SK-N-SH treated with all-trans-retinoic acid at 6 μM for 48 hours (cell line): ENCODE measurements around the gene KCND2.

Source experiments
- ATAC-seq: fragments of 200-7000 bp; cut with Tn5 transposase; 3 replicates; pipeline ENCODE4 v1.9.1; 2020; ENCODE audit warnings: mild to moderate bottlenecking, moderate library complexity
- ARNTL ChIP-seq: fragments of 450-650 bp; formaldehyde crosslinking; IDR thresholded peaks from 2 replicates; pipeline ENCODE4 v1.5.0; 2020; ENCODE audit warnings: low read depth, mild to moderate bottlenecking, moderate library complexity, borderline replicate concordance
- BACH2 ChIP-seq: fragments of 250-450 bp; sonication (Bioruptor Pico); IDR thresholded peaks from 2 replicates; pipeline ENCODE4 v1.9.0; 2021; ENCODE audit warnings: mild to moderate bottlenecking, borderline replicate concordance
- CREB5 ChIP-seq: fragments of 250-450 bp; sonication (Bioruptor Pico); IDR thresholded peaks from 2 replicates; pipeline ENCODE4 v1.5.1; 2020; ENCODE audit warnings: low read depth, mild to moderate bottlenecking, moderate library complexity
- CSDC2 ChIP-seq: fragments of 250-450 bp; sonication (Bioruptor Pico); IDR thresholded peaks from 2 replicates; pipeline ENCODE4 v1.5.0; 2020; ENCODE audit warnings: mild to moderate bottlenecking, moderate library complexity
- ESRRG ChIP-seq: fragments of 250-450 bp; sonication (Bioruptor Pico); IDR thresholded peaks from 2 replicates; pipeline ENCODE4 v1.6.1; 2021; ENCODE audit warnings: mild to moderate bottlenecking
- GLIS3 ChIP-seq: fragments of 250-450 bp; sonication (Bioruptor Pico); IDR thresholded peaks from 2 replicates; pipeline ENCODE4 v1.5.0; 2020; ENCODE audit warnings: mild to moderate bottlenecking, moderate library complexity
- ISL1 ChIP-seq: fragments of 250-450 bp; sonication (Bioruptor Pico); IDR thresholded peaks from 2 replicates; pipeline ENCODE4 v2.1.2; 2022; ENCODE audit warnings: mild to moderate bottlenecking, moderate library complexity
- OSR1 ChIP-seq: fragments of 250-450 bp; sonication (Bioruptor Pico); IDR thresholded peaks from 2 replicates; pipeline ENCODE4 v1.8.0; 2022; ENCODE audit warnings: moderate library complexity, mild to moderate bottlenecking, inconsistent platforms
- PPARA ChIP-seq: fragments of 250-450 bp; sonication (Bioruptor Pico); IDR thresholded peaks from 2 replicates; pipeline ENCODE4 v1.5.0; 2020; ENCODE audit warnings: mild to moderate bottlenecking, borderline replicate concordance
- SNAI2 ChIP-seq: fragments of 250-450 bp; sonication (Bioruptor Pico); IDR thresholded peaks from 2 replicates; pipeline ENCODE4 v1.5.0; 2020; ENCODE audit warnings: mild to moderate bottlenecking, moderate library complexity
- TCF4 ChIP-seq: fragments of 250-450 bp; sonication (Bioruptor Pico); IDR thresholded peaks from 2 replicates; pipeline ENCODE4 v1.8.0; 2021; ENCODE audit warnings: mild to moderate bottlenecking, moderate library complexity, borderline replicate concordance
- TOX ChIP-seq: fragments of 250-450 bp; sonication (Bioruptor Pico); IDR thresholded peaks from 2 replicates; pipeline ENCODE4 v1.8.0; 2021; ENCODE audit warnings: mild to moderate bottlenecking, moderate library complexity, borderline replicate concordance
- ZC3H10 ChIP-seq: fragments of 250-450 bp; sonication (Bioruptor Pico); IDR thresholded peaks from 2 replicates; pipeline ENCODE4 v1.5.1; 2021; ENCODE audit warnings: mild to moderate bottlenecking, moderate library complexity
- ZFP3 ChIP-seq: fragments of 250-450 bp; sonication (Bioruptor Pico); IDR thresholded peaks from 2 replicates; pipeline ENCODE4 v1.5.0; 2020; ENCODE audit warnings: mild to moderate bottlenecking, moderate library complexity
- ZFP30 ChIP-seq: fragments of 450-650 bp; formaldehyde crosslinking; IDR thresholded peaks from 2 replicates; pipeline ENCODE4 v1.5.0; 2022; ENCODE audit warnings: mild to moderate bottlenecking, moderate library complexity
- ZNF565 ChIP-seq: fragments of 450-650 bp; formaldehyde crosslinking; conservative IDR thresholded peaks from 2 replicates; pipeline ENCODE4 v1.5.0; 2020; ENCODE audit warnings: low read depth, mild to moderate bottlenecking, moderate library complexity
- ZNF70 ChIP-seq: fragments of 450-650 bp; formaldehyde crosslinking; IDR thresholded peaks from 2 replicates; pipeline ENCODE4 v1.5.0; 2020; ENCODE audit warnings: mild to moderate bottlenecking, moderate library complexity
- ZNF8 ChIP-seq: fragments of 450-650 bp; formaldehyde crosslinking; IDR thresholded peaks from 2 replicates; pipeline ENCODE4 v1.5.0; 2020; ENCODE audit warnings: mild to moderate bottlenecking, moderate library complexity
- TF ChIP-seq, protein P1 (sequence below): fragments of 250-450 bp; sonication (Bioruptor Pico); IDR thresholded peaks from 2 replicates; pipeline ENCODE4 v1.5.1; 2021; ENCODE audit warnings: mild to moderate bottlenecking, moderate library complexity
- TF ChIP-seq, protein P2 (sequence below): fragments of 250-450 bp; sonication (Bioruptor Pico); IDR thresholded peaks from 2 replicates; pipeline ENCODE4 v1.8.0; 2020; ENCODE audit warnings: mild to moderate bottlenecking, moderate library complexity, borderline replicate concordance
- TF ChIP-seq, protein P3 (sequence below): fragments of 250-450 bp; sonication (Bioruptor Pico); IDR thresholded peaks from 2 replicates; pipeline ENCODE4 v1.5.0; 2020; ENCODE audit warnings: mild to moderate bottlenecking, moderate library complexity
- TF ChIP-seq, protein P4 (sequence below): fragments of 250-450 bp; sonication (Bioruptor Pico); IDR thresholded peaks from 2 replicates; pipeline ENCODE4 v1.8.0; 2021; ENCODE audit warnings: low read depth, mild to moderate bottlenecking, moderate library complexity, borderline replicate concordance

KCND2 gene

DNA sequence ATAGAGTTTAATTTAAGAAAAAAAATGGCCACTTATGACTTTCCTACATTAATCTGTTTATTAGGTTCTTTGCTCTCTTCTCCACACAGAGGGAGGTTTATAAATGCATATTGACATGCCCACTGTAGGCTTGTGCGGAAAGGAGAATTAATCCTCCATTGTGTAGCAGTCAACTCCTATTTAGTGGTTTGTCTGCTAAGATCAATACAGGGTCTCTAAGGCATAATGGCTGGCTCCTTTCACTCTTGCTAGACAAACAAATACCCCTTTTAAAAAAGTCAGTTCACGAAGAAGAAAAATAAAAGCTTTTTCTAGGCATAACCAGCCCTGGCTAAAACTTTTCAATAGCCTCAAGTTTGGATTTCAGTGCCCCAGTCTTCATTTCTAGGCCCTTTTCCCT is 443.3 kb downstream of the KCND2 start:
- TF ChIP-seq ARNTL (CRISPR knock-in tag) (no peak), OSR1 (CRISPR knock-in tag) (no peak), CSDC2 (CRISPR knock-in tag) (no peak)
- ATAC-seq = no peak

DNA sequence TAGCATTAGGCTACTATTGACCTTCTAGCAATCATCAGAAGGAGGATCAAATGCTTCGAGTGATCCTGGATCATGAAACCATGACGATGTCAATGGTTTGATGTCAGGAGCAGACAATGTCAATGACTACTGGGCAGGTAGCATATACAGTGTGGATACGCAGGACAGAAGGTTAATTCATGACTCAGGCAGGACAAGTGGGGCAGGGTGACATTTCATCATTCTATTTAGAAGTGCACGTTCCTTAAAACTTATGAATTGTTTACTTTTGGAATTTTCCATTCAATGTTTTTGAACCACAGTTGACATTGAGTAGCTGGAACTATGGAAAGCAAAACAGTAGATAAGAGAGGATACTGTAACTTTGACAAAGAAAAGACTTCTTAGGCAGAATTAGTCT is 444.2 kb downstream of the KCND2 start:
- TF ChIP-seq ZNF8 (CRISPR knock-in tag) (no peak), ZNF565 (no peak), ESRRG (CRISPR knock-in tag) (no peak), SNAI2 (CRISPR knock-in tag) (no peak), CREB5 (no peak), ARNTL (CRISPR knock-in tag) (no peak), ZC3H10 (no peak), ISL1 (no peak), ZFP30 (CRISPR knock-in tag) (no peak), ZNF70 (CRISPR knock-in tag) (no peak), CSDC2 (CRISPR knock-in tag) (no peak), TOX (CRISPR knock-in tag) (no peak), TCF4 (CRISPR knock-in tag) (no peak), GLIS3 (CRISPR knock-in tag) (no peak), PPARA (CRISPR knock-in tag) (no peak), OSR1 (CRISPR knock-in tag) (no peak), BACH2 (CRISPR knock-in tag) (no peak)
- TF ChIP-seq, protein P1, sequence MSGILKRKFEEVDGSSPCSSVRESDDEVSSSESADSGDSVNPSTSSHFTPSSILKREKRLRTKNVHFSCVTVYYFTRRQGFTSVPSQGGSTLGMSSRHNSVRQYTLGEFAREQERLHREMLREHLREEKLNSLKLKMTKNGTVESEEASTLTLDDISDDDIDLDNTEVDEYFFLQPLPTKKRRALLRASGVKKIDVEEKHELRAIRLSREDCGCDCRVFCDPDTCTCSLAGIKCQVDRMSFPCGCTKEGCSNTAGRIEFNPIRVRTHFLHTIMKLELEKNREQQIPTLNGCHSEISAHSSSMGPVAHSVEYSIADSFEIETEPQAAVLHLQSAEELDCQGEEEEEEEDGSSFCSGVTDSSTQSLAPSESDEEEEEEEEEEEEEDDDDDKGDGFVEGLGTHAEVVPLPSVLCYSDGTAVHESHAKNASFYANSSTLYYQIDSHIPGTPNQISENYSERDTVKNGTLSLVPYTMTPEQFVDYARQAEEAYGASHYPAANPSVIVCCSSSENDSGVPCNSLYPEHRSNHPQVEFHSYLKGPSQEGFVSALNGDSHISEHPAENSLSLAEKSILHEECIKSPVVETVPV (CRISPR knock-in tag) = no peak
- TF ChIP-seq, protein P2, sequence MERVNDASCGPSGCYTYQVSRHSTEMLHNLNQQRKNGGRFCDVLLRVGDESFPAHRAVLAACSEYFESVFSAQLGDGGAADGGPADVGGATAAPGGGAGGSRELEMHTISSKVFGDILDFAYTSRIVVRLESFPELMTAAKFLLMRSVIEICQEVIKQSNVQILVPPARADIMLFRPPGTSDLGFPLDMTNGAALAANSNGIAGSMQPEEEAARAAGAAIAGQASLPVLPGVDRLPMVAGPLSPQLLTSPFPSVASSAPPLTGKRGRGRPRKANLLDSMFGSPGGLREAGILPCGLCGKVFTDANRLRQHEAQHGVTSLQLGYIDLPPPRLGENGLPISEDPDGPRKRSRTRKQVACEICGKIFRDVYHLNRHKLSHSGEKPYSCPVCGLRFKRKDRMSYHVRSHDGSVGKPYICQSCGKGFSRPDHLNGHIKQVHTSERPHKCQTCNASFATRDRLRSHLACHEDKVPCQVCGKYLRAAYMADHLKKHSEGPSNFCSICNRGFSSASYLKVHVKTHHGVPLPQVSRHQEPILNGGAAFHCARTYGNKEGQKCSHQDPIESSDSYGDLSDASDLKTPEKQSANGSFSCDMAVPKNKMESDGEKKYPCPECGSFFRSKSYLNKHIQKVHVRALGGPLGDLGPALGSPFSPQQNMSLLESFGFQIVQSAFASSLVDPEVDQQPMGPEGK (CRISPR knock-in tag) = no peak
- TF ChIP-seq, protein P3, sequence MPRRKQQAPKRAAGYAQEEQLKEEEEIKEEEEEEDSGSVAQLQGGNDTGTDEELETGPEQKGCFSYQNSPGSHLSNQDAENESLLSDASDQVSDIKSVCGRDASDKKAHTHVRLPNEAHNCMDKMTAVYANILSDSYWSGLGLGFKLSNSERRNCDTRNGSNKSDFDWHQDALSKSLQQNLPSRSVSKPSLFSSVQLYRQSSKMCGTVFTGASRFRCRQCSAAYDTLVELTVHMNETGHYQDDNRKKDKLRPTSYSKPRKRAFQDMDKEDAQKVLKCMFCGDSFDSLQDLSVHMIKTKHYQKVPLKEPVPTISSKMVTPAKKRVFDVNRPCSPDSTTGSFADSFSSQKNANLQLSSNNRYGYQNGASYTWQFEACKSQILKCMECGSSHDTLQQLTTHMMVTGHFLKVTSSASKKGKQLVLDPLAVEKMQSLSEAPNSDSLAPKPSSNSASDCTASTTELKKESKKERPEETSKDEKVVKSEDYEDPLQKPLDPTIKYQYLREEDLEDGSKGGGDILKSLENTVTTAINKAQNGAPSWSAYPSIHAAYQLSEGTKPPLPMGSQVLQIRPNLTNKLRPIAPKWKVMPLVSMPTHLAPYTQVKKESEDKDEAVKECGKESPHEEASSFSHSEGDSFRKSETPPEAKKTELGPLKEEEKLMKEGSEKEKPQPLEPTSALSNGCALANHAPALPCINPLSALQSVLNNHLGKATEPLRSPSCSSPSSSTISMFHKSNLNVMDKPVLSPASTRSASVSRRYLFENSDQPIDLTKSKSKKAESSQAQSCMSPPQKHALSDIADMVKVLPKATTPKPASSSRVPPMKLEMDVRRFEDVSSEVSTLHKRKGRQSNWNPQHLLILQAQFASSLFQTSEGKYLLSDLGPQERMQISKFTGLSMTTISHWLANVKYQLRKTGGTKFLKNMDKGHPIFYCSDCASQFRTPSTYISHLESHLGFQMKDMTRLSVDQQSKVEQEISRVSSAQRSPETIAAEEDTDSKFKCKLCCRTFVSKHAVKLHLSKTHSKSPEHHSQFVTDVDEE (CRISPR knock-in tag) = no peak
- TF ChIP-seq, all 23 proteins: peak for 0

DNA sequence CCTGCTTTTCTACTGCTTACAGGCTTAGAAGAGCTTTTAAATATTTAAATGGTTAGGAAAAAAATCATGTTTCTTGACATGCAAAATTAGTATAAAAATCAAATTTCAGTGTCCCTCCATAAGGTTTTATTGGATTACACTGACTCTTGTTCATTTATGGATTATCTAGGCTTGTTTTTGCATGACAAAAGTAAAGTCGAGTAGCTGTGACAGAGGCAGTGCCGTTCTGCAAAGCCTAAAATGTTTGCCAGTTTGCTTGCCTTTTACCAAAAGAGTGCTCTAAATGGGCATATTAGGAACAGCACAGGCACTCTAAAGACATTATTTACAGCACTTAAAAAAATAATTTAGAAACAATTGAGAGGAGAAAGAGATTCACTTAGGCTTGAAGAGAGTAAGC is 445.4 kb downstream of the KCND2 start:
- TF ChIP-seq PPARA (CRISPR knock-in tag) (no peak), OSR1 (CRISPR knock-in tag) (no peak), ZNF8 (CRISPR knock-in tag) (no peak), TOX (CRISPR knock-in tag) (no peak), GLIS3 (CRISPR knock-in tag) (no peak), ZFP3 (no peak), CSDC2 (CRISPR knock-in tag) (no peak), TCF4 (CRISPR knock-in tag) (no peak), SNAI2 (CRISPR knock-in tag) (no peak), ARNTL (CRISPR knock-in tag) (no peak), ESRRG (CRISPR knock-in tag) (no peak), ZFP30 (CRISPR knock-in tag) (no peak), ZC3H10 (no peak), ZNF565 (no peak)
- TF ChIP-seq, protein P3 (CRISPR knock-in tag) = no peak
- TF ChIP-seq, protein P2 (CRISPR knock-in tag) = no peak
- TF ChIP-seq, protein P4, sequence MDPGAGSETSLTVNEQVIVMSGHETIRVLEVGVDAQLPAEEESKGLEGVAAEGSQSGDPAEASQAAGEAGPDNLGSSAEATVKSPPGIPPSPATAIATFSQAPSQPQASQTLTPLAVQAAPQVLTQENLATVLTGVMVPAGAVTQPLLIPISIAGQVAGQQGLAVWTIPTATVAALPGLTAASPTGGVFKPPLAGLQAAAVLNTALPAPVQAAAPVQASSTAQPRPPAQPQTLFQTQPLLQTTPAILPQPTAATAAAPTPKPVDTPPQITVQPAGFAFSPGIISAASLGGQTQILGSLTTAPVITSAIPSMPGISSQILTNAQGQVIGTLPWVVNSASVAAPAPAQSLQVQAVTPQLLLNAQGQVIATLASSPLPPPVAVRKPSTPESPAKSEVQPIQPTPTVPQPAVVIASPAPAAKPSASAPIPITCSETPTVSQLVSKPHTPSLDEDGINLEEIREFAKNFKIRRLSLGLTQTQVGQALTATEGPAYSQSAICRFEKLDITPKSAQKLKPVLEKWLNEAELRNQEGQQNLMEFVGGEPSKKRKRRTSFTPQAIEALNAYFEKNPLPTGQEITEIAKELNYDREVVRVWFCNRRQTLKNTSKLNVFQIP (CRISPR knock-in tag) = no peak
- ATAC-seq = no peak

More for the DNA sequence above, 444.2 kb downstream of the KCND2 start:
- ATAC-seq = no peak
